Activated naive CD4-positive, alpha-beta T cell treated with anti-CD3 and anti-CD28 coated beads, Interleukin-2, amount 50 U/mL, for 16 hours (primary cell): ENCODE measurements around the gene CCDC136.

ENCODE experiments used
- DNase-seq: peaks from one replicate; pipeline ENCODE4 v3.0.0-alpha.2; 2020

Gene CCDC136

GRCh38 chr7:128846781-128847444 is 55.1 kb downstream of the CCDC136 start:
- DNase-seq: no peak

GRCh38 chr7:128847721-128848211 is 56.0 kb downstream of the CCDC136 start:
- no peak for DNase-seq

GRCh38 chr7:128848289-128849155 is 56.8 kb downstream of the CCDC136 start:
- DNase-seq: no peak

GRCh38 chr7:128849156-128849515 is 57.4 kb downstream of the CCDC136 start:
- DNase-seq: no peak

- DNase-seq: no peak
These were observed 58.2 kb downstream of the CCDC136 start for GRCh38 chr7:128849804-128850490.

- DNase-seq: no peak
These were observed 60.9 kb downstream of the CCDC136 start for GRCh38 chr7:128852537-128853254.

GRCh38 chr7:128853799-128854198 is 62.0 kb downstream of the CCDC136 start:
- no peak for DNase-seq

GRCh38 chr7:128854396-128854795 is 62.6 kb downstream of the CCDC136 start:
- no peak for DNase-seq

- no peak for DNase-seq
These were observed 63.8 kb downstream of the CCDC136 start for GRCh38 chr7:128855559-128855958.

GRCh38 chr7:128856001-128856718 is 64.4 kb downstream of the CCDC136 start:
- DNase-seq: no peak

GRCh38 chr7:128858380-128859231 is 66.8 kb downstream of the CCDC136 start:
- no peak for DNase-seq

GRCh38 chr7:128859232-128860157 is 67.7 kb downstream of the CCDC136 start:
- DNase-seq: no peak

GRCh38 chr7:128860158-128861073 is 68.6 kb downstream of the CCDC136 start:
- DNase-seq: no peak

GRCh38 chr7:128861957-128862570 is 70.3 kb downstream of the CCDC136 start:
- DNase-seq: no peak

- DNase-seq: peak; percentile 98
These were observed 71.0 kb downstream of the CCDC136 start, which contains the start of gene ATP6V1F for GRCh38 chr7:128862571-128863432. Gene ATP6V1F (plus strand): TSS chr7:128862856. CDS start chr7:128862905, 49 bp downstream.

GRCh38 chr7:128863433-128863989 is 71.7 kb downstream of the CCDC136 start:
- DNase-seq: peak; percentile 55

GRCh38 chr7:128865303-128865702 is 73.5 kb downstream of the CCDC136 start:
- DNase-seq: no peak
